ENCODE measurements around the gene MOB1A. TPM values are rescaled to one million over a fixed set of nuclear protein-coding genes. Genes with fewer than 3 reads are reported as not detected.

Gene MOB1A
- total RNA-seq, 2 experiments from 2014 or later: 150 to 156 TPM

DNA sequence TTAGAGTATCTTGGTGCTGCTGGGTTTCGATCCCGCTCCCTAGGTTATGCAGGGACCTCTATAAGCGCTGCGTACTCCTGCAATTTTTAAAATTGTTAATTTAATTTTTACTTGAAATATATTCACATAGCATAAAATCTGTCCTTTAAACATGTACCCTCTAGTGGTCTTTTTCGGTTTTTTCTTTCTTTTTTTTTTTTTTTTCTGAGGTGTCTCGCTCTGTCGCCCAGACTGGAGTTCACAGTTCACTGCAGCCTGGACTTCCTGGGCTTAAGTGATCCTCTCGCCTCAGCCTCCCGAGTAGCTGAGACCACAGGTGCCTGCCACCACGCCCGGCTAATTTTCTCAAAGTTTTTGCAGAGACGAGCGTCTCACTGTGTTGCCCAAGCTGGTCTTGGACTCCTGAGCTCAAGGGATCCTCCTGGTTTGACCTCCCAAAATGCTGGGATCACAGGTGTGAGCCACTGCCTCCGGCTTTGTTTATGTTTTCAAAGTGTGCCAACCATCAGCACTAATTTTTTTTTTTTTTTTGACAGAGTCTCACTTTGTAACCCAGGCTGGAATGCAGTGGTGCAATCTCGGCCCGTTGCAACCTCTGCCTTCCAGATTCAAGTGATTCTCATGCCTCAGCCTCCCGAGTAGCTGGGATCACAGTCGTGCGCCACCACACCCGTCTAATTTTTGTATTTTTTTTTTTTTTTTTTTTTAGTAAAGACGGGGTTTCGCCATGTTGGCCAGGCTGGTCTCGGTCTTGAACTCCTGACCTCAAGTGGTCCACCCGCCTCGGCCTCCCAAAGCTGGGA lies 585 bp upstream of the MOB1A start:
- intact Hi-C loops (cut with micrococcal nuclease): no loop called here
- CTCF ChIA-PET: interaction anchor here (0.7 to 6.0 kb wide), 21 partner anchors 9 to 356 kb away, joined by 3 to 67 read pairs (median 7); partner anchors contain the start of genes BOLA3 and MTHFD2
- TF ChIP-seq, protein P1, sequence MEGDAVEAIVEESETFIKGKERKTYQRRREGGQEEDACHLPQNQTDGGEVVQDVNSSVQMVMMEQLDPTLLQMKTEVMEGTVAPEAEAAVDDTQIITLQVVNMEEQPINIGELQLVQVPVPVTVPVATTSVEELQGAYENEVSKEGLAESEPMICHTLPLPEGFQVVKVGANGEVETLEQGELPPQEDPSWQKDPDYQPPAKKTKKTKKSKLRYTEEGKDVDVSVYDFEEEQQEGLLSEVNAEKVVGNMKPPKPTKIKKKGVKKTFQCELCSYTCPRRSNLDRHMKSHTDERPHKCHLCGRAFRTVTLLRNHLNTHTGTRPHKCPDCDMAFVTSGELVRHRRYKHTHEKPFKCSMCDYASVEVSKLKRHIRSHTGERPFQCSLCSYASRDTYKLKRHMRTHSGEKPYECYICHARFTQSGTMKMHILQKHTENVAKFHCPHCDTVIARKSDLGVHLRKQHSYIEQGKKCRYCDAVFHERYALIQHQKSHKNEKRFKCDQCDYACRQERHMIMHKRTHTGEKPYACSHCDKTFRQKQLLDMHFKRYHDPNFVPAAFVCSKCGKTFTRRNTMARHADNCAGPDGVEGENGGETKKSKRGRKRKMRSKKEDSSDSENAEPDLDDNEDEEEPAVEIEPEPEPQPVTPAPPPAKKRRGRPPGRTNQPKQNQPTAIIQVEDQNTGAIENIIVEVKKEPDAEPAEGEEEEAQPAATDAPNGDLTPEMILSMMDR (IDR thresholded peaks at IDR 0.05): peak; percentile 72
- Mint-ChIP-seq H3K27ac (peak overlapping the region; percentile 94), H3K9me3 (no peaks in the 10 kb centered on the region), H3K27me3 (no peaks in the 10 kb centered on the region), H3K4me3 (peak overlapping the region; percentile 90), H3K36me3 (ENCODE audit: low read depth) (peaks cover 23% of the 10 kb centered on the region), H3K4me1 (ENCODE audit: low read depth) (peaks cover 39% of the 10 kb centered on the region)
- ATAC-seq: peak; percentile 28
- DNase-seq: no peak
- POLR2A ChIA-PET: interaction anchor here (0.9 to 9.0 kb wide), 18 partner anchors 11 to 431 kb away, joined by 3 to 160 read pairs (median 6); partner anchors contain the start of genes BOLA3 and MTHFD2

DNA sequence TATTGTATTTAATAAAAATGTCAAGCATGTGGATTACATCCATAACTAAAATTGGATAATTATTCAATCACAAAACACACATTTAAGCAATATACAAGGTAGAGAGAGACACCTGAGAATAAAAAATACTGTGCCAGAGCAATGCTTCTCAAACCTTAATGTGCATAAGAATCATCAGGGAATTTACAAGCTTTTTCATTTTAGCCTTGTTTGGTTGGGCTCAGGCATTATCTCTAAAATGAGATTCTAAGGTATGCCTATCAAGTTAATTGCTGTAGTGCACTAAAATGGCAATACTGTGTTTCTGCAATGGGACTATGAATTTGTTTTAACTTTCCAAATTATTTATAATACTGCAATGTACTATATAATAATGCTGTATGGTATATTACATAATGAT lies 983 bp downstream of the MOB1A start:
- DNase-seq (no peak), ATAC-seq (no peak)
- H3K27ac Mint-ChIP-seq: peak overlapping the region; percentile 94
- TF ChIP-seq, protein P1 (IDR thresholded peaks at IDR 0.05): no peak
- H3K9me3 Mint-ChIP-seq: no peaks in the 10 kb centered on the region
- intact Hi-C loops (cut with micrococcal nuclease): no loop called here
- no peaks in the 10 kb centered on the region for H3K27me3 Mint-ChIP-seq
- H3K4me1 Mint-ChIP-seq (ENCODE audit: low read depth): peaks cover 44% of the 10 kb centered on the region
- H3K36me3 Mint-ChIP-seq (ENCODE audit: low read depth): peaks cover 27% of the 10 kb centered on the region
- peak overlapping the region; percentile 90 for H3K4me3 Mint-ChIP-seq
- ChIA-PET POLR2A (interaction anchor here (0.7 to 9.0 kb wide), 22 partner anchors 10 to 429 kb away, joined by 3 to 160 read pairs (median 4); partner anchors contain the start of genes BOLA3 and MTHFD2), CTCF (interaction anchor here (0.6 to 6.0 kb wide), 16 partner anchors 10 to 354 kb away, joined by 3 to 67 read pairs (median 8); partner anchors contain the start of genes BOLA3 and MTHFD2)

DNA sequence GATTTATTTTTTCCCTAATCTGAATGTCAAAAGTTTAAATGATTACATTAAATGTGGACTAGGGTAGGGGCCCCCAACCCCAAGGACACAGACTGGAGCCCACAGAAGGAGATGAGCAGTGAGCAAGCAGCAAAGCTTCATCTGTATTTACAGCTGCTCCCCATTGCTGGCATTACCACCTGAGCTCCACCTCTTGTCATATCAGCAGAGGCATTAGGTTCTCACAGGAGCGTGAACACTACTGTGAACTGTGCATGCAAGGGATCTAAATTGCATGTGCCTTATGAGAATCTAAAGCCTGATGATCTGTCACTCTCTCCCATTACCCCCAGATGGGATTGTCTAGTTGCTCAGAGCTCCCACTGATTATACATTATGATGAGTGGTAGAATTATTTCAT lies 3.8 kb downstream of the MOB1A start:
- ChIA-PET CTCF (no interaction called here), POLR2A (interaction anchor here (0.9 to 1.3 kb wide), 6 partner anchors 9 to 31 kb away, joined by 3 to 4 read pairs (median 3); no protein-coding TSS in a partner anchor)
- H3K36me3 Mint-ChIP-seq (ENCODE audit: low read depth): peaks cover 42% of the 10 kb centered on the region
- peaks cover 45% of the 10 kb centered on the region for H3K4me1 Mint-ChIP-seq (ENCODE audit: low read depth)
- no peaks in the 10 kb centered on the region for H3K27me3 Mint-ChIP-seq
- intact Hi-C loops (cut with micrococcal nuclease): no loop called here
- peak overlapping the region; percentile 27 for H3K27ac Mint-ChIP-seq
- DNase-seq (no peak), ATAC-seq (no peak)
- no peak overlapping the region for H3K4me3 Mint-ChIP-seq
- TF ChIP-seq, protein P1 (IDR thresholded peaks at IDR 0.05): no peak
- H3K9me3 Mint-ChIP-seq: no peaks in the 10 kb centered on the region

DNA sequence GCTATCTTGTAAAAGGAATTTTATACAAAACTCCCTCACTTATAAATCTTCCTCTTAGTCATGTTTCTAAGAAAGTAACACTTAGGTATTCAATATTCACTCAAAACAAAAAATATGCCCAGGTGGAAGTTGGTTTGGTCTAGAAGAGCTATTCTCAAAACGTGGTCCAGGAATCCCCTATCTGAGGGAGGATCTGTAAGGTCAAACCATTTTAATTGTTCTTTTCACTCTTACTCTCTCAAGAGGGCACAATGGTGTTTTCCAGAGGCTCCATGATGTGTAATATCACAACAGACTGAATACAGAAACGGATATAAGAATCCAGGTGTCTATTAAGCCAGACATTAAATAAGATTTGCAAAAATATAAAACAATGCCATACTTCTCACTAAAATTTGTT lies 9.9 kb downstream of the MOB1A start:
- ATAC-seq (peak; percentile 89), DNase-seq (no peak)
- H3K27ac Mint-ChIP-seq: peak overlapping the region; percentile 80
- ChIA-PET POLR2A (interaction anchor here (0.7 to 6.1 kb wide), 5 partner anchors 10 to 37 kb away, joined by 3 to 53 read pairs (median 7); partner anchors contain the start of genes MOB1A and MTHFD2), CTCF (interaction anchor here (0.7 to 3.9 kb wide), 5 partner anchors 10 to 21 kb away, joined by 3 to 31 read pairs (median 4); partner anchors contain the start of gene MOB1A)
- H3K4me1 Mint-ChIP-seq (ENCODE audit: low read depth): peaks cover 28% of the 10 kb centered on the region
- H3K4me3 Mint-ChIP-seq: no peak overlapping the region
- TF ChIP-seq, protein P1 (IDR thresholded peaks at IDR 0.05): no peak
- no peaks in the 10 kb centered on the region for H3K27me3 Mint-ChIP-seq
- peaks cover 53% of the 10 kb centered on the region for H3K36me3 Mint-ChIP-seq (ENCODE audit: low read depth)
- no peaks in the 10 kb centered on the region for H3K9me3 Mint-ChIP-seq
- intact Hi-C loops (cut with micrococcal nuclease): no loop called here
